HG03378 (cell line): Measurements from ENCODE around the gene IGFBP1.

Experiments used
- ATAC-seq: cut with Tn5 transposase; IDR thresholded peaks from one replicate; pipeline ENCODE4 v1.9.1; 2021; ENCODE audit warnings: mild to moderate bottlenecking, moderate library complexity; ENCODE audit not compliant: unreplicated experiment

The IGFBP1 gene

DNA sequence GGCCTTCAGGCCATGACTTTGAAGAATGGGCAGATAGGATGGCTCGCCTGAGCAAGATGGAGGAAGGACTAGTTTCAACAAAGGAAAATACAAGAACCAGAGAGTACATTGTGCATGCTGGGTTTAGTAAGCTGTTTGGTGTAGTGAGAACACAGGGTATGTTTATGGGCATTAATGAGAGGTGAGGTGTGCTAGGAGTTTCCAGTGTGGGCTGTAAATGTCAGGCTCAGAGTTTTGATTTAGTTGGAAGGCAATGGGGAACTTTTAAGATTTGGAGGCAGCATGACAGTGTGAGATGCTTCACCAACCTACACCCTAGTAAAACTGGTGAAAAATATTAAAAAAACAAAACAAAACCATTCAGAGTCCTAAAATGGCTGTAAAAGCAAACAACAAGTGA is 13.3 kb downstream of the IGFBP1 start:
- no peak for ATAC-seq

DNA sequence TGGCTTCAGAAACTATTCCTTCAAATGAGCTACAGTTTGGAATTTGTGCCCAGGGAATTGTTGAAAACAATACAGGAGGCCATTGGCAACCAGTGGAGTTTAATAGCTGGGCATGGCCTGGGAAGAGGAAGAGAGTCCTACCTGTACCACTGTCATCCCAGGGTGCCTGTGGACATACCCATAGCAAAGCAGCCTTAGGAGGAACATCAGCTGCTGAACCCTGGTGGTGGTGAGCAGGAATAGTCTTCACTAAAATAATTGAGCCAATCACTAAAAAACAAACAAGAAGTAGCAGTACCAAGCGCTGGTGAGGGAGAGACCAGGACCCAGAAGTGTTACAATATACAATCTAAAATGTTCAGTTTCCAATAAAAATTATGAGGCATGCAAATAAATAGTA is 14.5 kb downstream of the IGFBP1 start:
- no peak for ATAC-seq

DNA sequence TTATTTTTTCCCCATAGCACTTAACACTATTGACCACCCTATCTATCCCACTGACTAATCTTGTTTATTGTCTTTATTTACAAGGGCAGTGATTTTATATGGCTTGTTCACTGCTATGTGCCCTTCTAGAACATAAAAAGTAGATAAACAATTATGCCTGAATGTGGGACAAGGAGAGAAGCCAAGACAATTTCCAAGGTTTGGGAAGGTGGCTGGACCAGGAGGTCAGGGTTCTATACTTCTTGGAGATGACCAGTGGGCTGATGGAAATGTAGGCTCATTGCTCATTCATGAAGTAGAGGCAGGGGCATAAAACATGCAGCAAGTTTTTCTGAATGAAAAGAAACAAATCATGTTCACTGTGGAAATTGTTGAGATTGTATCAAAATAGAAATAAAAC is 21.3 kb downstream of the IGFBP1 start:
- ATAC-seq = no peak

DNA sequence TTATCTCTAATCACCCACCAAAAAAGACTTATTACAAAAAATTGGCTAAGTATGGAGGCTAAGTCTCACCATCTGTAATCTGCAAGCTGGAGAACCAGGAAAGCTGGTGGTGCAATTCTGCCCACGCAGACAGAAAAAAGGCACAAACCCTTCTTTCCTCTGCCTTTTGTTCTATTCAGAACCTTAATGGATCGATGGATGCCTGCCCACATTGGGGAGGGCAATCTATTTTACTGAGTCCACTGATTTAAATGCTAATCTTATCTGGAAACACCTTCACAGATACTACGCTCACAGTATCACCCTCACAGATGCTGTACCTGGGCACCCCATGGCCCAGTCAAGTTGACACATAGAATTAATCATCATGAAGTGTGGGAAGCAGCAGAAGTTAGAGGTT is 22.6 kb downstream of the IGFBP1 start:
- ATAC-seq = no peak

DNA sequence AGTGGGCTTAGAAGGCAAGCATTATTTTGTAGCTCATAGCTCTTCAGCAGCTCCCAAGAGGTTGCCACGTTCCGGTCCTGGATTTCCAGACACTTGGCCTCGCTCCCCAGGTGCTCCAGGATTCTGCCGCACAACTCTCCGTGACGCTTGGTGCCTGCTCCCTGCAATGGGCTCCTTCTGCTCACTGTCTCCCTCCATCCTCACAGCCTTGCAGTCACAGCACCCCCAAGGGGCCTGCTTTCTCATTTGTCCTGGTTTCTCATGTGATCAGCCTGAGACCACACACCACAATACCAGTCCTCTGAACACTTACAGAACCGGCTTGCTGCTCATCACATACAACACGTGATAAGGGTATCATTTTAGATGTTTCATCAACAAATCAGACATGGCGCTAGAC is 23.0 kb downstream of the IGFBP1 start:
- no peak for ATAC-seq

DNA sequence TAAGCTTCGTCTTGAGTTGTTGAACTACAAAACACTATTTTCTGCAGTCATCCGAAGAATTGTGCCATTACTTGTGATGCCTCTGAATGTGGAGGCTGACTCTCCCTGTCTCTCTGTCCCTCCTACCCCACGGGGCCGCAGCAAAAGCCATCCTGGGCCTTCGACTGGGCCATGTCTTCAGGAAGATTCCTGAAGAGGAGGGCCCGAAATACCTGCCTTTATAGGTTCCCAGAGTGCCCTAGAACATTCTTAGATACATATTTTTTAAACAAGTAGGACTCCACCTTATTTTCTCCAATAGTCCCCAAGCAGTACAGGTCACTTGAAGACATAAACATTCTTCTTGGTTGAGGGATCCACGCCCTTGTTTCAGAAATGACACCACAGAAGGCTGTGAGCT is 24.7 kb downstream of the IGFBP1 start:
- ATAC-seq = no peak

DNA sequence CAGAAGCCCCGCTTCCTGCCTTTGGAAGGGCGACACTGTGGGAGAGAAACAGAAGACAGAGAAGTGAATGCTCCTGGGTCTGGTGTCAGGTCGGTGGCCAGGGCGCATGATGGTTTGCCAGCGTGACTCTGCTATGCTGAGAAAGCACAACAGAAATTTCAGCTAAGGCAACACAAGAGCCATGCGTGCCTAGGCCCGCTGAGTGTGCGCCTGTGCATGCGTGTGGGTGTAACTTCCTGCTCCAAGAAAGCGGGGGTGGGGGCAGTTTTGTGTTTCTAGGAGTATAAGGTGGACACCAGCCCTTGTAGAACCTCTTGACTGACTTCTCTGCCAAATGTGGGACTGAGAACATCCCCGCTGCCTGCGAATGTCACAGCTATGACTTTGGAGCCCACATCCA is 26.6 kb downstream of the IGFBP1 start:
- no peak for ATAC-seq

DNA sequence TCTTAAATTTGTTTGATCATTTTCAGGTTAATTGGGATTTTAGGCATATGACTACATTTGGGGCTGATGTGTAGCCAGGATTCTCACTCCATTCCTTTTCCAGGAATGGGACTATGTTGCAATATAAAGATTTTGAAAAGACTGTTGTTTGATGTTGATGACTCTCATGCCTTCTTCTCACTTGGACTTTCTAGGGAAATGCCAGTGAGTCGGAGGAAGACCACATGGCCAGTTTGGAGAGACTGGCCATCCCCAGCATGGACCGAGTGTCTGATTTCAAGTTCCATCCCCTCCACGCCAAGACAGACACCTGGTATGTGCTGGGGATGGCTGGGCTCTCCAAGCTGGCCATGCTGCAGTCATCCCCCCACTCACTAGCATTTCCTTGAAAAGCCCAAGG is 27.3 kb downstream of the IGFBP1 start:
- ATAC-seq = no peak

DNA sequence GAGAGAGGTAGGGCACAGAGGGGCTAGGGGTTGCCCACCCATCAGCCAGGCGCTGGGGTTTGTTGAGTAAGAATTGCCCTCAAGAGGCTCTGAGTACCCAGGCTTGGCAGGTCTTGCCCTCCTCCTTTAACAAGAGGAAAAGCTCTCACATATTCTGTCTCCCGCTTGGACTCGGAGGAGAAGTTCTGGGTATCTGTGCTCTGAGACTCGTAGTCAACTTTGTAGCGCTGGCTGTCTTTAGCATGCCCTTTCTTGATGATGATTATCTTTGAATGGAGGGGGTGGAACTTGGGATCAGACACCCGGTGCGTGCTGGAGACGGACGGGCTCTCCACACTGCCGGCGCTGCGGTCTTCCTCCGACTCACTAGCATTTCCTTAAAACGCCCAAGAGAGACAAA is 28.8 kb downstream of the IGFBP1 start:
- ATAC-seq = no peak

DNA sequence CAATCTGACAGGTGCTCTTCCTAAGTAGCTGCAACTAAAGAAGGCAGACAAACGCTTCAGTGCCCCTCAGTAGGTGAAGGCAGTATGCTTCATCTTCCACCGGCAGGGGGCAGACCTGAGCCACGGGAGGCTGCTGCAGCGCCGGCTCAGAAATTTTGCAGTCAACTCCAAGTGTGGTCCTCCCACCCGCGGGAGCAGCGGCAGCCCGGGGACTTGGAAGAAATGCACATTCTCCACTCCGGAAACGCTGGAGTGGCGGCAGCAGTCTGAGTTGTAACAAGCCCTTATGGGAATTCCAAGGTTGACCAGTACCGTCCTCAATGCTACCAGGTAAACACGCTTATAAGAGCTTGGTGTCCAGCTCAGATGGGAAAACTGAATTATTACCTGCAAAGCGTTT is 29.4 kb downstream of the IGFBP1 start:
- ATAC-seq = peak; percentile 68

DNA sequence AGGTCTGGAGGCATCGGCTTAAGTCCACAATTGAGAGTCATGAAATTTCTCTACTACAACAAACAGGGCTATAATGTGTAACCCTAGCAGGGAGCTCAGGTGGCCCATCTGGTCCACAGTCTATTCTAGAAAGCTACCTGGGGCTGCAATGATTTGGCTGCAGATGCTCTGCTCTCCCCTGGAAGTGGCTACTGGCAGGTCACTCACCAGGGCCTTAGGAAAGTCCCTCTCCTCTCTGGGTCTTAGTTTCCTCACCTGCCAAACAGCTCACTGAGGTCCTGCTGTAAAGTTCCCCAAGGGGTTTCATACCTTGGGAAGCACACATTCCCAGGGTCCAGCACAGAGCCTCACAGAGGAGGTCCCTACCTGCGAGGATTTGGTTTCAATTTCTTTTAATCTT is 30.3 kb downstream of the IGFBP1 start:
- no peak for ATAC-seq

DNA sequence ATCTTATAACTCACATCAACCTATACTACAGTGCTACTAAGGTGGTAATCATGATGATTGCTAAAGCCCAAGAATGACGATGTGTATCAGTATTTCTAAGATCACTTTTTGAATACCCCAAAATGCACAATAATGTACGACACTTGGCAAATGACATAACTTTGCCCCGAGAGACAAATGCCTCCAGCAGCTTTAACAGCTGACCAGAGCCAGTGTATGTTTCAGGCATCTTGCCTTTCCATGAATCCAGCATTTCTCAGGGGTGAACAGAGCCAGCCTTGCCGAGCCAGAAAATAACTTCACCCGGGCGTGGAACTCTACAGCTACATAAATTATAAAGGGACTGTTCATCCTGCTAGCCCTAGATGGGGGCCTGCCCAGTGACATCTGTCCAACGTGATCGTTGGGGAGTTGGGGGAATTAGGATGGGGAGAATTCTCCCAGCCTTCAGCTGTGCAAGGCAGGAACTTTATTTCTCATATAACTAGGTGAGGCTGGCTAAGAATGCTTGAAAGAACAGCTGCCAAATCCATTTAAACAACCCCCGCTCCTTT is 31.0 kb downstream of the IGFBP1 start:
- ATAC-seq = no peak

DNA sequence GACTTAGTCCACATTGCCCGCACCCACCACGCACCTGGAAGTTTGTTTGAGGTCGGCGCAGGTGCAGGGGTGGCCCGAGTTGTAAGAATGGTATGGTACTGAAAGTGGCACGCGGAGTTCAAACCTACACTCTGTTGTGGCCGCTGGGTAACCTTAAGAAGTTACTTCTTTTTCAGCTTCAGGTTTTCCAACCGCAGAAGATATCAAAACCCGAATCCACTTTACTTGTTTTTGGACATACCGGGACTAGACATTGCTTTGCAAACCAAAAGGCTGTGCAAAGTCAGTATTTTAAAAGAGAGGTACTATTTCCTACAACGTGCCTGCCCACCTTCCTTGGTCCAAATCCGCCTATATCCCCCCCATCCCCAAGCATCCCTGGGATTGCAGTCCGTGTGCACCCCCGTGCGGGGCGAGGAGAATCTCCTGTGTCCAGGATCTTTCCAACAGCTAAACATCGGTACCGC is 31.7 kb downstream of the IGFBP1 start:
- ATAC-seq = no peak

DNA sequence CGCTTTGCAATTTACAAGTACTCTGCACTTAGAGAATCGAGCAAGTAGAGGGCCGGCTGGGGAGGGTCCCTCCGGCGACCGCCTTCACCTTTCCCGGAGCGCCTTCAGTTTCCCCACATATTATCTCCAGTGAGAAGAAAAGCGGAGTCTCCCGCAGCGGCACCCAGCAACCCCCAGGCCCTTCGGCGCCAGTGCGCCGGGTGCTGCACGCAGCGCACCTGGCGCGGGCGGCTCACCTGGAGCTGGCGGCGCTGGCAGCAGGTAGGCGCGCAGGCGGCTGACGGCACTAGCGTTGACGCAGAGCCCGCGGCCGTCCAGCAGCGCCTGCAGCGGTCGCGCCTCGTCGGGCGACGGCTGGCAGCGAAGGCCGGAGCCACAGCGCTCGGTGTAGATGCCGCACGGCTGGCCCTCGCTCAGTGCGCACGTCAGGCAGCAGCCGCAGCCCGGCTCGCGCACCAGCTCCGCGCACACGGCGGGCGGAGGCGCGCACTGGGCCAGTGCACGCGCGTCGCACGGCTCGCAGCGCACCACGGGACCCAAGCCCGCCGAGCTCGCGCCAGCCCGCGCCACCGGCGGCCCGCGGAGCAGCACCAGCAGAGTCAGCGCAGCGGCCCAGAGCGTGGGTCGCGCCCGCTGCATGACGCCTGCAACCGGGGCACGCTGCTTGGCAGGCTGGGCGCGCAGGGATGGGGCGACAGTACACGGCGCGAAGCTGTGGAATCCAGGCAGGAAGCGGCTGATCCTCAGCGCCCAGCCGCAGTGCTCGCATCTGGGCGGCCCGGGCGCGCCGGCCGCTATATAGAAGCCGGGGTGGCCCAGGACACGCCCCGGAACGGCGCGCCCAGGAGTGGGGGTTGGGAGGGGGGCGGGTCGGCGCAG is 32.5 kb downstream of the IGFBP1 start, which contains the start of gene IGFBP3:
IGFBP3 (minus strand) TSS at position 771 of the 879 bp plus-strand sequence; CDS start at position 639, 132 bp downstream.
- no peak for ATAC-seq

DNA sequence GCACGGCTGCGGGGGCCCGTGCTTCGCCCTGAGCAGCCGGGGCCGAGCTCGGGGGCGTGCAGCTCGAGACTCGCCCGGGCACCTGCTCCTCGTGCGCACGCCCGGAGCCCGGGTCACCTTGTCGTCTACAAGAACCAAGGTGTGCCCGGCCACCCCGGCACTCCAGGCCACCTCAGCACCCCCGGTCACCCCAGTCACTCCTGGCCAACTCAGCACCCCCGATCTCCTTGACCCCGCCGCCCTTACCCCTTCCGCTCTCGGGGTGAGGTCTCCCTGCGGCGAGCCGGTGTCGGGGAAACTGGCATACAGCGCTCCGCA is 33.1 kb downstream of the IGFBP1 start:
- no peak for ATAC-seq

DNA sequence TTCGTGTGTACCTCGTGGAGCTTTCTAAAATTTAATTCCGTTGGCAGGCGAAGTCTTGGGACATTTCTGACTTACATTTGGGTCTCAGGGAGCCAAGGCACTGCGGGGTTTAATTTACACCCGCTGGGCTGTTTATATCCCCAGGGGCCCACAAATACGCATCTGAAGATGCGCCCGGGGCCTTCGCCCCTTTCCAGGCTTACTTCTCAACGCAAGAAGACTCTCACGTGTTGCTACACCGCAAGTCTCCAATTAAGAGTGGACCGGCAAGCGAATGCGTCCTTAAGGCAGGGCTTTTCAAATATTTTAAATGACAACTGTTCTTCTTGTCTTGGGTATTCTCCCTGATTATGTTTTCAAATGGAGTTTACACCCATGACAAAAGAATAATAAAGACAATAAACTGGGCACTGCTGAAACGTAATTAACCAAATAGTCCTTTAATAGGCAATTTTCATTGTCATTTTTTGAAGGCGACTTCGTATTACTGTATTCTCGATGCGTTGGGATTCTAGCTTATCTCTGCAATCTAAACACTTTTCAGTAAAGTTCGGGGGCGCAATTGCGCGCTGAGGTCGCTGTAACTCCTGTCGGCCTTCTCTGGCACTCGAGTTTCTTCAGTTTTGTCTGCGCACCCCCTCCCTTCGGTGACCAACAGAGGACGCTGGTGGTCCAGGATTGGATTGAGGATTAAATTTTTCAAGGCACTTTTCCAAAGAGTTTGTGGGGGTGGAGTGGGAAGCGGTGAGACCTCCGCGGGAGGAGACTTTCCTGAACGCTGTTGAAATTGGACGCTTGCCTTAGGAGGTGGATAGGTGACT is 33.6 kb downstream of the IGFBP1 start:
- ATAC-seq = no peak

DNA sequence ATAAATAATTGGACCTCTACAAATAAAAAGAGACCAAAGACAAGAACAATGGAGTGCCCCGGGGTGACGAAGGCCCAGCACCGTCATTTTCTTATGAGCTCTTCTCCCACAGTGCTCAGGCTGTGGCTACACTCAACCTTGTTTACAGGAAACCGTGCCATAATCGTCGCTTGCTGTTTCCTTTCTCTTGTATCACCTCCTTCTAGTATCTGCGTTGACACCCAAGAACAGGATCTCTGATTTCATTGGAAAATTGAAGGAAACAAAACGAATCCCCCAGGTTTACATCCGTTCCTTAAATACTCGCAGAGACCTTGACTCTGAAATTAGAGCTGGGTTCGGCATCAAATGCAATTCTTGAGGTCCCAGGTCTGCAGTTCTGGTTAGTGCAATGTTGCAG is 34.5 kb downstream of the IGFBP1 start:
- ATAC-seq = no peak

DNA sequence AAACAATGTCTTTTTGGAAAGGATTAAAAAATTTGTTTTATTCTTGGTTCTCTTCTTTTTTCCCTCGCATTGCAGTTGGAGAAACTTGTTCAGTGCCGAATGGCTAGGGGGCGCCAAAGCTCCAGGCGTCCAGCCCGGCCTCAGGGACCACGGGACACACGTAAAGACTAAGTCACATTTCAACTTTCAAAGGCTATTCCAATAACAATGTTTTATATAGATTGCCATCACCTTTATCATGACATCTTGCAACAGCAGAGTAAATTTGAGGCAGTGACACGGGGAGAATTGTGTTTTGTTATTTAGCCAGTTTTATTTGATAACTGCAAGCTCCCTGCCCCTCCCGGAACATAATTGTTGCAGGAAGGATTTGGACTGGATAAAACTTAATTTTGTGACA is 35.0 kb downstream of the IGFBP1 start:
- ATAC-seq = no peak

DNA sequence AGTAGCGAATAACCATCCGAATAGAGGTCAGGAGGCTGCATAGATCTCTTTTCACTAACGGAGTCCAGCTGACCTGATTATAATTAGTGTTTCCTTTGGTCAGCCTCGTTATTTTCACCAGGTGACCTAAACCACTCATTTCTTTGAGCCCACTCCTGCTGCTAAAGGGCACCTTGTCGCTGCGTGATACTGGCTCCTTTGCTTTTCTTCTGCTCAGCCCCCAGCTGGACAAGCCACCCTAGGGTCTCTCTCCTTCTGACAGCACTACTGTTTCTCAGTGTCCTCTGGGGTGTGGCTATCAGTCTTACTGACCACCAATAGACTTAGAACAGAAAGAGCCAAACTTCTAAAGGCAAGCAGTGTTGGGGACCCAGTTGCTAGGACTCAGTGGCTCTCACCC is 35.5 kb downstream of the IGFBP1 start:
- no peak for ATAC-seq

DNA sequence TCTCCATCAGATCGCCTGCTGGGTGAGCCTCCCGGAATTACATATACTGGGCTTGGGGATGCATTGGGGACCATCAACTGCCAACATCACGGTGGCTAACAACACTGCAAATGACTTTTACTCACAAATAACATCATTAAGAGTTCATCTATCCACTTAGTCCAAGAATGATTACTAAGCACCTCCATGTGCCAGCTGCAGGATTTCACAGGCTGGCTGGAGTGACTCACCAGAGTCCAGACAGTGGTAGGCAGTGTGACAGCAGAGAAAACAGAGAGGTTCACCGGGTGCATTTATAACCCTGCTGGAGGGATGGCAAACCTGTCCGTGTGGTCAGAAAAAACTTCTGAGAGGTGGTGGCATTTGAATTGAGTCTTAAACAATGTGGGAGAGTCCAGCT is 36.0 kb downstream of the IGFBP1 start:
- ATAC-seq = no peak

DNA sequence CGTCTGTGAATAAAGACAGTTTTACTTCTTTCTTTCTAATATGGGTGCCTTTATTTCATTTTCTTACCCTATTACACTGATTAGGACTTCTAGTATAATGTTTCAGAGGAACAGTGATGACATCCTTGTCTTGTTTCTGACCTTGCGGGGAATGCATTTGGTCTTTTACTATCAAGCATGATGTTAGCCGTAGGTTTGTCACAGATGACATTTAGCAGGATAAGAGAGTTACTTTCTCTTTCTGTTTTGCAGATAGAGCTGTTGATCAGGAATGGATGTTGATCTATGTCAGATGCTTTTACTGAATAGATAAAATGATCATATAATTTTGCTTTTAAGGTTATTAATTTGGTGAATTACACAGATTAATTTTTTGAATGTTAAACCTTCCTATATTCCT is 39.4 kb downstream of the IGFBP1 start:
- ATAC-seq = no peak

DNA sequence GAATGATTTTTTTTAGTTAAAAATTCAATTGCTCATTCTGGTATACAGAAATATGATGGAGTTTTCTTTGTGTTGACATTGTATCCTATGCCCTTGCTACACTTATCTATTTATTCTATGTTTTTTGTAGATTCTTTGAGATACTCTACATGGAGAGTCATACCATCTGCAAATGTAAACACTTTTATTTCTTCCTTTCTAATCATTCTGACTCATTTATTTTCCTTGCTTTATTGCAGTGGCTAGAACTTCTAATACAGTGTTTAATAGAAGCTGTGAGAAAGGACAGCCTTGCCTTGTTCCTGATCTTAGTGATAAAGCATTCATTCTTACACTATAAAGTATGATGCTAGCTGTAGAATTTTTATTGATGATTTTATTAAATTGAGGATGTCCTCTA is 42.7 kb downstream of the IGFBP1 start:
- ATAC-seq = no peak
